NCI-H1417 (cell line): ENCODE data around the gene POLR3K.
"Not testable (repeated sequence)": the region's sequence is repeated elsewhere in the genome, so short reads cannot be mapped to it uniquely, and the experiment has no call there.

Source experiments
- DNase-seq, 3 experiments: peaks; one replicate each; lab custom pipeline; 2025; lab: John Stamatoyannopoulos, UW

The POLR3K gene

GRCh38 chr16:63998-64913 lies 10.8 kb upstream of the POLR3K start:
- peak; percentile 51 to 82 (median 58) for DNase-seq

GRCh38 chr16:63466-63865 lies 10.1 kb upstream of the POLR3K start:
- DNase-seq = no peak

GRCh38 chr16:62968-63391 lies 9.6 kb upstream of the POLR3K start:
- no peak for DNase-seq

- DNase-seq = no peak
Measured at GRCh38 chr16:62283-62967, 9.0 kb upstream of the POLR3K start.

GRCh38 chr16:61879-62281 lies 8.5 kb upstream of the POLR3K start:
- no peak for DNase-seq

- no peak for DNase-seq
Measured at GRCh38 chr16:60929-61878, 7.8 kb upstream of the POLR3K start.

- no peak for DNase-seq
Measured at GRCh38 chr16:60166-60565, 6.8 kb upstream of the POLR3K start.

- DNase-seq = no peak
Measured at GRCh38 chr16:59440-60059, 6.1 kb upstream of the POLR3K start.

- DNase-seq = no peak
Measured at GRCh38 chr16:58491-59439, 5.4 kb upstream of the POLR3K start.

- no peak for DNase-seq
Measured at GRCh38 chr16:57711-58110, 4.3 kb upstream of the POLR3K start.

GRCh38 chr16:56231-56927 lies 3.0 kb upstream of the POLR3K start:
- no peak for DNase-seq

- DNase-seq = no peak
Measured at GRCh38 chr16:55571-56136, 2.2 kb upstream of the POLR3K start.

- DNase-seq = no peak
Measured at GRCh38 chr16:54237-54581, 801 bp upstream of the POLR3K start.

- peak in 1 of 3 experiments; percentile 6 for DNase-seq
Measured at GRCh38 chr16:50769-51591, 2.4 kb downstream of the POLR3K start.

- no peak for DNase-seq
Measured at GRCh38 chr16:47234-47633, 6.2 kb downstream of the POLR3K start.

GRCh38 chr16:46510-46909 lies 6.9 kb downstream of the POLR3K start:
- DNase-seq = not testable (repeated sequence)

GRCh38 chr16:45454-45853 lies 8.0 kb downstream of the POLR3K start:
- DNase-seq = peak in 1 of 3 experiments; percentile 59

GRCh38 chr16:44655-45054 lies 8.8 kb downstream of the POLR3K start:
- DNase-seq = no peak

GRCh38 chr16:43294-43693 lies 10.1 kb downstream of the POLR3K start:
- DNase-seq = no peak
